ENCODE results near the gene ORM2.

DNA sequence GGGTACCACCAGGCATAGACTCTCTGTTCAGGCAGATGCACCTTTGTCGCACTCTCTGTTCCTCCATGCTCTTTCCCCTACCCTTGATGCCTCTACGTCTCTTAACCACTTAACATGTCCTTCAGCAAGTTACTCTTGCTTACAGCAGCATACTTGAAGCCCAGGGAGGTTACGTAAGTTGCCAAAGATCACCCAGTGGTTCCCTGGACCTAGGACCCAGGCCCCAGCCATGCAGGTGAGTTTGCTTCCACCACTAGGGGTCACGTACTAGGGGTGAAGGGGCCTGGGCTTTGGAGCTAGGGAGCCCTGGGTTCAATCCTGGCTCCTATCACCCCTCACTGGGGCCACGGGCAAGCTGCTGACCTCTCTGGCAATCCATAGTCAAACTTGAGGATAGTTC is 49.2 kb downstream of the ORM2 start:
- TF ChIP-seq POLR2AphosphoS5 (IDR thresholded peaks at IDR 0.05) = no peak
- TF ChIP-seq, protein P1, sequence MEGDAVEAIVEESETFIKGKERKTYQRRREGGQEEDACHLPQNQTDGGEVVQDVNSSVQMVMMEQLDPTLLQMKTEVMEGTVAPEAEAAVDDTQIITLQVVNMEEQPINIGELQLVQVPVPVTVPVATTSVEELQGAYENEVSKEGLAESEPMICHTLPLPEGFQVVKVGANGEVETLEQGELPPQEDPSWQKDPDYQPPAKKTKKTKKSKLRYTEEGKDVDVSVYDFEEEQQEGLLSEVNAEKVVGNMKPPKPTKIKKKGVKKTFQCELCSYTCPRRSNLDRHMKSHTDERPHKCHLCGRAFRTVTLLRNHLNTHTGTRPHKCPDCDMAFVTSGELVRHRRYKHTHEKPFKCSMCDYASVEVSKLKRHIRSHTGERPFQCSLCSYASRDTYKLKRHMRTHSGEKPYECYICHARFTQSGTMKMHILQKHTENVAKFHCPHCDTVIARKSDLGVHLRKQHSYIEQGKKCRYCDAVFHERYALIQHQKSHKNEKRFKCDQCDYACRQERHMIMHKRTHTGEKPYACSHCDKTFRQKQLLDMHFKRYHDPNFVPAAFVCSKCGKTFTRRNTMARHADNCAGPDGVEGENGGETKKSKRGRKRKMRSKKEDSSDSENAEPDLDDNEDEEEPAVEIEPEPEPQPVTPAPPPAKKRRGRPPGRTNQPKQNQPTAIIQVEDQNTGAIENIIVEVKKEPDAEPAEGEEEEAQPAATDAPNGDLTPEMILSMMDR (IDR thresholded peaks at IDR 0.05) = no peak

Data from suprapubic skin (tissue), 3 donors.